ENCODE results near the gene SETBP1.

SETBP1 gene

GRCh38 chr18:44818668-44819403, 138.1 kb downstream of the SETBP1 start:
- peak overlapping the region; percentile 58 for H3K4me2 ChIP-seq (ENCODE audit: low read length)
- peak overlapping the region; percentile 4 for H3K4me3 ChIP-seq (ENCODE audit: low read depth, low read length, poor library complexity, severe bottlenecking)
- H3K4me1 ChIP-seq (ENCODE audit: insufficient read depth, low read length, severe bottlenecking), result peaks cover 43% of the 10 kb centered on the region
- H4K20me1 ChIP-seq (ENCODE audit: insufficient read depth, low read length), result no peaks in the 10 kb centered on the region
- peak overlapping the region; percentile 69 for H3K27ac ChIP-seq (ENCODE audit: low read depth, low read length, poor library complexity, severe bottlenecking)
- H3K9ac ChIP-seq (ENCODE audit: low read length), result no peak overlapping the region
- no peaks in the 10 kb centered on the region for H3F3A ChIP-seq (ENCODE audit: insufficient read depth, low read length)
- no peaks in the 10 kb centered on the region for H3K9me2 ChIP-seq (ENCODE audit: low read depth, low read length)
- TF ChIP-seq, protein P1, sequence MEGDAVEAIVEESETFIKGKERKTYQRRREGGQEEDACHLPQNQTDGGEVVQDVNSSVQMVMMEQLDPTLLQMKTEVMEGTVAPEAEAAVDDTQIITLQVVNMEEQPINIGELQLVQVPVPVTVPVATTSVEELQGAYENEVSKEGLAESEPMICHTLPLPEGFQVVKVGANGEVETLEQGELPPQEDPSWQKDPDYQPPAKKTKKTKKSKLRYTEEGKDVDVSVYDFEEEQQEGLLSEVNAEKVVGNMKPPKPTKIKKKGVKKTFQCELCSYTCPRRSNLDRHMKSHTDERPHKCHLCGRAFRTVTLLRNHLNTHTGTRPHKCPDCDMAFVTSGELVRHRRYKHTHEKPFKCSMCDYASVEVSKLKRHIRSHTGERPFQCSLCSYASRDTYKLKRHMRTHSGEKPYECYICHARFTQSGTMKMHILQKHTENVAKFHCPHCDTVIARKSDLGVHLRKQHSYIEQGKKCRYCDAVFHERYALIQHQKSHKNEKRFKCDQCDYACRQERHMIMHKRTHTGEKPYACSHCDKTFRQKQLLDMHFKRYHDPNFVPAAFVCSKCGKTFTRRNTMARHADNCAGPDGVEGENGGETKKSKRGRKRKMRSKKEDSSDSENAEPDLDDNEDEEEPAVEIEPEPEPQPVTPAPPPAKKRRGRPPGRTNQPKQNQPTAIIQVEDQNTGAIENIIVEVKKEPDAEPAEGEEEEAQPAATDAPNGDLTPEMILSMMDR (IDR thresholded peaks at IDR 0.05; ENCODE audit: low read length), result no peak
- TF ChIP-seq EZH2 (IDR thresholded peaks at IDR 0.05; ENCODE audit: borderline replicate concordance, low read length), result no peak
- H3K9me3 ChIP-seq (ENCODE audit: low read length), result no peaks in the 10 kb centered on the region
- no peaks in the 10 kb centered on the region for H3K79me2 ChIP-seq (ENCODE audit: insufficient read depth, low read length)
- no peak overlapping the region for H2AFZ ChIP-seq (ENCODE audit: low read length)
- no peaks in the 10 kb centered on the region for H3K27me3 ChIP-seq (ENCODE audit: insufficient read depth, low read length)
- 0 out of 2 replicates have a peak, but pooled peaks cover 4% of the 10 kb centered on the region for H3K36me3 ChIP-seq (ENCODE audit: insufficient read depth, low read length)

DNA sequence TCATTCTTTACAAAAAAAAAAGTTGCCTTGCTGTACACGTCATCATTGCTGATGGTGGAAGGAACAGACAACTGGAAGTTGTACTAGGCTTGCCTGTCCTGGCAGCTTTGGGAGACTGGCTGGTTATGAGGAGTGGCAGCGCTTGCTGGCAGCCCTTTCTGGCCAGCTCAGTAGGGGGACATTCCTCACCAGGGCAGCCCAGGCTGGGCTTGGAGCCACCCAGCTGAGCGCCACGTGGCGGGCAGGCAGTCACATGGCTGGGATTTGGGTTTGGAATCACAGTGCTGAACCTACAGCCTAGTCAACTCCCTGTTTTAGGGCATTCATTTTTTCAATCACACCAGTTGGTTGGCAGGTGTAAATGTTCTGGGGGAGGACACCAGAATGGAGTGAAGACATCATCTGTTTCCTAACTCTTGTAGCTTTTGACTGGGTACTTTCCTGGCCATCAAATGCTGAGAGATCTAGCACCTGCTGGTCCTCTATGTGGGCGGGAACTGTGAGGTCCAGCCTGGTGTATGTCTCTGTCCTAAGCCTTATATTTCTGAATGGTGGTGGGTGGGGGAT, 139.3 kb downstream of the SETBP1 start:
- no peak overlapping the region for H2AFZ ChIP-seq (ENCODE audit: low read length)
- H3K27me3 ChIP-seq (ENCODE audit: insufficient read depth, low read length), result no peaks in the 10 kb centered on the region
- no peaks in the 10 kb centered on the region for H4K20me1 ChIP-seq (ENCODE audit: insufficient read depth, low read length)
- H3K9ac ChIP-seq (ENCODE audit: low read length), result no peak overlapping the region
- no peak overlapping the region for H3K27ac ChIP-seq (ENCODE audit: low read depth, low read length, poor library complexity, severe bottlenecking)
- TF ChIP-seq EZH2 (IDR thresholded peaks at IDR 0.05; ENCODE audit: borderline replicate concordance, low read length), result no peak
- TF ChIP-seq, protein P1 (IDR thresholded peaks at IDR 0.05; ENCODE audit: low read length), result no peak
- H3K36me3 ChIP-seq (ENCODE audit: insufficient read depth, low read length), result 0 out of 2 replicates have a peak, but pooled peaks cover 4% of the 10 kb centered on the region
- no peaks in the 10 kb centered on the region for H3K9me3 ChIP-seq (ENCODE audit: low read length)
- no peaks in the 10 kb centered on the region for H3K79me2 ChIP-seq (ENCODE audit: insufficient read depth, low read length)
- H3K4me2 ChIP-seq (ENCODE audit: low read length), result no peak overlapping the region
- H3F3A ChIP-seq (ENCODE audit: insufficient read depth, low read length), result no peaks in the 10 kb centered on the region
- no peaks in the 10 kb centered on the region for H3K9me2 ChIP-seq (ENCODE audit: low read depth, low read length)
- no peak overlapping the region for H3K4me3 ChIP-seq (ENCODE audit: low read depth, low read length, poor library complexity, severe bottlenecking)
- peaks cover 53% of the 10 kb centered on the region for H3K4me1 ChIP-seq (ENCODE audit: insufficient read depth, low read length, severe bottlenecking)

GRCh38 chr18:44821924-44822323, 141.2 kb downstream of the SETBP1 start:
- Histone ChIP-seq H3K9ac (ENCODE audit: low read length) (no peak overlapping the region), H2AFZ (ENCODE audit: low read length) (no peak overlapping the region), H3K4me2 (ENCODE audit: low read length) (no peak overlapping the region), H3K4me3 (ENCODE audit: low read depth, low read length, poor library complexity, severe bottlenecking) (no peak overlapping the region), H3K27me3 (ENCODE audit: insufficient read depth, low read length) (no peaks in the 10 kb centered on the region), H3K27ac (ENCODE audit: low read depth, low read length, poor library complexity, severe bottlenecking) (no peak overlapping the region), H3F3A (ENCODE audit: insufficient read depth, low read length) (no peaks in the 10 kb centered on the region), H3K4me1 (ENCODE audit: insufficient read depth, low read length, severe bottlenecking) (peaks cover 41% of the 10 kb centered on the region), H3K9me3 (ENCODE audit: low read length) (no peaks in the 10 kb centered on the region), H3K36me3 (ENCODE audit: insufficient read depth, low read length) (no peaks in the 10 kb centered on the region), H3K79me2 (ENCODE audit: insufficient read depth, low read length) (no peaks in the 10 kb centered on the region), H3K9me2 (ENCODE audit: low read depth, low read length) (no peaks in the 10 kb centered on the region), H4K20me1 (ENCODE audit: insufficient read depth, low read length) (no peaks in the 10 kb centered on the region)
- TF ChIP-seq EZH2 (IDR thresholded peaks at IDR 0.05; ENCODE audit: borderline replicate concordance, low read length), result no peak
- TF ChIP-seq, protein P1 (IDR thresholded peaks at IDR 0.05; ENCODE audit: low read length), result no peak
